ENCODE data around the gene NAP1L4.
"Not testable (repeated sequence)": the region's sequence is repeated elsewhere in the genome, so short reads cannot be mapped to it uniquely, and the experiment has no call there.

NAP1L4 gene

GRCh38 chr11:2908130-2908529, 84.0 kb downstream of the NAP1L4 start:
- Histone ChIP-seq H4K20me1 (ENCODE audit: insufficient read depth, low read length) (no peaks in the 10 kb centered on the region), H3K9me3 (ENCODE audit: low read length) (no peaks in the 10 kb centered on the region), H3K4me2 (ENCODE audit: low read length) (no peak overlapping the region), H3K36me3 (ENCODE audit: insufficient read depth, low read length) (no peaks in the 10 kb centered on the region), H3F3A (ENCODE audit: insufficient read depth, low read length) (no peaks in the 10 kb centered on the region), H3K9me2 (ENCODE audit: low read depth, low read length) (no peaks in the 10 kb centered on the region), H3K79me2 (ENCODE audit: insufficient read depth, low read length) (no peaks in the 10 kb centered on the region), H3K27me3 (ENCODE audit: insufficient read depth, low read length) (peaks cover 12% of the 10 kb centered on the region; the same call in 1 of the 2 replicates), H3K9ac (ENCODE audit: low read length) (no peak overlapping the region), H3K27ac (ENCODE audit: low read depth, low read length, poor library complexity, severe bottlenecking) (no peak overlapping the region), H2AFZ (ENCODE audit: low read length) (no peak overlapping the region), H3K4me1 (ENCODE audit: insufficient read depth, low read length, severe bottlenecking) (peaks cover 1% of the 10 kb centered on the region), H3K4me3 (ENCODE audit: low read depth, low read length, poor library complexity, severe bottlenecking) (no peak overlapping the region)
- TF ChIP-seq CTCF (IDR thresholded peaks at IDR 0.05; ENCODE audit: low read length): no peak
- no peak for TF ChIP-seq EZH2 (IDR thresholded peaks at IDR 0.05; ENCODE audit: borderline replicate concordance, low read length)

- not testable (repeated sequence) for H3K27ac ChIP-seq (ENCODE audit: low read depth, low read length, poor library complexity, severe bottlenecking); H3K9me2 ChIP-seq (ENCODE audit: low read depth, low read length); H3K4me3 ChIP-seq (ENCODE audit: low read depth, low read length, poor library complexity, severe bottlenecking); H3K27me3 ChIP-seq (ENCODE audit: insufficient read depth, low read length); H2AFZ ChIP-seq (ENCODE audit: low read length); H4K20me1 ChIP-seq (ENCODE audit: insufficient read depth, low read length); H3K9ac ChIP-seq (ENCODE audit: low read length); H3K9me3 ChIP-seq (ENCODE audit: low read length); H3K36me3 ChIP-seq (ENCODE audit: insufficient read depth, low read length); H3F3A ChIP-seq (ENCODE audit: insufficient read depth, low read length); H3K4me2 ChIP-seq (ENCODE audit: low read length); H3K79me2 ChIP-seq (ENCODE audit: insufficient read depth, low read length)
- peaks cover 16% of the 10 kb centered on the region for H3K4me1 ChIP-seq (ENCODE audit: insufficient read depth, low read length, severe bottlenecking)
Measured at GRCh38 chr11:2905299-2905698, 86.8 kb downstream of the NAP1L4 start.

GRCh38 chr11:2904153-2905052, 87.7 kb downstream of the NAP1L4 start:
- no peaks in the 10 kb centered on the region for H3F3A ChIP-seq (ENCODE audit: insufficient read depth, low read length)
- H3K9ac ChIP-seq (ENCODE audit: low read length): no peak overlapping the region
- TF ChIP-seq EZH2 (IDR thresholded peaks at IDR 0.05; ENCODE audit: borderline replicate concordance, low read length) (no peak), CTCF (IDR thresholded peaks at IDR 0.05; ENCODE audit: low read length) (no peak)
- no peaks in the 10 kb centered on the region for H3K36me3 ChIP-seq (ENCODE audit: insufficient read depth, low read length)
- no peak overlapping the region for H2AFZ ChIP-seq (ENCODE audit: low read length)
- no peaks in the 10 kb centered on the region for H3K79me2 ChIP-seq (ENCODE audit: insufficient read depth, low read length)
- no peak overlapping the region for H3K4me2 ChIP-seq (ENCODE audit: low read length)
- no peaks in the 10 kb centered on the region for H3K9me2 ChIP-seq (ENCODE audit: low read depth, low read length)
- 0 out of 2 replicates have a peak, but pooled peaks cover 9% of the 10 kb centered on the region for H3K27me3 ChIP-seq (ENCODE audit: insufficient read depth, low read length)
- H4K20me1 ChIP-seq (ENCODE audit: insufficient read depth, low read length): no peaks in the 10 kb centered on the region
- no peak overlapping the region for H3K27ac ChIP-seq (ENCODE audit: low read depth, low read length, poor library complexity, severe bottlenecking)
- H3K4me3 ChIP-seq (ENCODE audit: low read depth, low read length, poor library complexity, severe bottlenecking): no peak overlapping the region
- no peaks in the 10 kb centered on the region for H3K9me3 ChIP-seq (ENCODE audit: low read length)
- peaks cover 16% of the 10 kb centered on the region for H3K4me1 ChIP-seq (ENCODE audit: insufficient read depth, low read length, severe bottlenecking)

DNA sequence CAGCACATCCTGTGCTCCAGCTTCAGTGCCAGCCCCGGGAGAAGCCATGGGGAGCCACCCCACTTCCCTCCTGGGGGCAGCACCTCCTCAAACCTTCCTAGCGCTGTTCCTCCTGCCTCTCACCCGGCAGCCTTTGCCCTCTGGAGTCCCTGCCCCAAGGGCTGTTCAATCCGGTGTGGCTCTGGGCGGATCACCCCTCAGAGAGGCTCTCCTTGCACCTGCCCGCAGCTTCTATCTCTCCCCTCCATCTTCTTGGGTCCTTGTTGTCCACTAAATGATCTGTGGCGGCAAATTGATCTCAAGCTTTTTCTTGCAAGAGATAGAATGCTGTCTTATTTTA, 88.5 kb downstream of the NAP1L4 start:
- peaks cover 16% of the 10 kb centered on the region for H3K4me1 ChIP-seq (ENCODE audit: insufficient read depth, low read length, severe bottlenecking)
- H2AFZ ChIP-seq (ENCODE audit: low read length): no peak overlapping the region
- no peaks in the 10 kb centered on the region for H3F3A ChIP-seq (ENCODE audit: insufficient read depth, low read length)
- no peak overlapping the region for H3K27ac ChIP-seq (ENCODE audit: low read depth, low read length, poor library complexity, severe bottlenecking)
- H3K9me2 ChIP-seq (ENCODE audit: low read depth, low read length): no peaks in the 10 kb centered on the region
- no peaks in the 10 kb centered on the region for H4K20me1 ChIP-seq (ENCODE audit: insufficient read depth, low read length)
- no peaks in the 10 kb centered on the region for H3K9me3 ChIP-seq (ENCODE audit: low read length)
- TF ChIP-seq CTCF (IDR thresholded peaks at IDR 0.05; ENCODE audit: low read length): no peak
- TF ChIP-seq EZH2 (IDR thresholded peaks at IDR 0.05; ENCODE audit: borderline replicate concordance, low read length): no peak
- no peaks in the 10 kb centered on the region for H3K79me2 ChIP-seq (ENCODE audit: insufficient read depth, low read length)
- no peak overlapping the region for H3K4me2 ChIP-seq (ENCODE audit: low read length)
- peaks cover 9% of the 10 kb centered on the region; the same call in 1 of the 2 replicates for H3K27me3 ChIP-seq (ENCODE audit: insufficient read depth, low read length)
- H3K4me3 ChIP-seq (ENCODE audit: low read depth, low read length, poor library complexity, severe bottlenecking): no peak overlapping the region
- no peaks in the 10 kb centered on the region for H3K36me3 ChIP-seq (ENCODE audit: insufficient read depth, low read length)
- H3K9ac ChIP-seq (ENCODE audit: low read length): no peak overlapping the region

Data from OCI-LY1 (cell line).